Upper lobe of left lung (tissue), 6 donors: ENCODE results near the gene SRC. TPM values are rescaled to one million over a fixed set of nuclear protein-coding genes. Genes with fewer than 3 reads are reported as not detected.

Experiments
- ATAC-seq, 2 donors: fragments of 200-7000 bp; cut with Tn5 transposase; one replicate each; pipeline ENCODE4 v1.9.1; 2022; ENCODE audit warnings: mild to moderate bottlenecking in 2 of 2, moderate library complexity in 2 of 2; ENCODE audit not compliant: low FRiP score in 2 of 2
- DNase-seq, 2 donors: peaks; one replicate each; pipeline ENCODE4 v3.0.0-alpha.2; 2019 to 2020
- H3K27ac ChIP-seq, 4 donors: fragments of 200-600 bp; sonication (generic); one replicate each; pipeline ENCODE4 v1.5.1; 2016 to 2019
- H3K27me3 ChIP-seq, 4 donors: fragments of 200-600 bp; sonication (generic); one replicate each; pipeline ENCODE4 v1.5.1; 2017 to 2019
- H3K36me3 ChIP-seq, 4 donors: fragments of 200-600 bp; sonication (generic); one replicate each; pipeline ENCODE4 v1.5.1; 2016 to 2019
- H3K4me1 ChIP-seq, 4 donors: fragments of 200-600 bp; sonication (generic); one replicate each; pipeline ENCODE4 v1.5.1; 2018 to 2019
- H3K4me3 ChIP-seq, 4 donors: fragments of 200-600 bp; sonication (generic); one replicate each; pipeline ENCODE4 v1.5.1; 2017 to 2019; ENCODE audit warnings: mild to moderate bottlenecking in 2 of 4, moderate library complexity in 1 of 4
- H3K9me3 ChIP-seq, 4 donors: fragments of 200-600 bp; sonication (generic); one replicate each; pipeline ENCODE4 v1.5.1; 2018 to 2019
- CTCF ChIP-seq, 6 experiments: fragments of 450-650 bp in 4 of 6; fragments of 200-600 bp in 2 of 6; sonication (generic) in 2 of 6; IDR thresholded peaks; one replicate each; pipeline ENCODE4 v1.5.1; 2016 to 2019; ENCODE audit warnings: antibody characterized with exemption in 6 of 6
- EP300 ChIP-seq, 4 donors: sonication (generic); formaldehyde crosslinking; IDR thresholded peaks; one replicate each; pipeline ENCODE4 v1.5.1; 2017; ENCODE audit warnings: antibody characterized with exemption in 4 of 4, control low read depth in 2 of 4
- POLR2A ChIP-seq, 4 donors: fragments of 450-650 bp; IDR thresholded peaks; one replicate each; pipeline ENCODE4 v1.5.1; 2016 to 2017; ENCODE audit warnings: antibody characterized with exemption in 4 of 4, mild to moderate bottlenecking in 2 of 4
- POLR2AphosphoS5 ChIP-seq, 2 donors: sonication (generic); formaldehyde crosslinking; IDR thresholded peaks; one replicate each; pipeline ENCODE4 v1.5.1; 2017; ENCODE audit warnings: antibody characterized with exemption in 2 of 2
- WGBS, 2 donors: methylation state at CpG; one replicate each; pipeline ENCODE4 v1.1.5; 2017 to 2018; 5-methylcytosine and 5-hydroxymethylcytosine counted together
- total RNA-seq, 6 donors: library from RNA; depleted of rRNA in 4 of 6; stranded (reverse); fragments of >200 nt in 4 of 6; gene quantifications; one replicate each; pipeline versions ENCODE4 v1.1.0 to v1.2.1, GENCODE V29; 2016 to 2021
- donor health status: DM: no; HTN: no; CAD: no; lungs with moderate emphysema.
- donor health status: DM: no; HTN: yes; CAD: no; lungs with severe emphysema.

SRC gene
- total RNA-seq, 6 donors from 2014 or later = 31.1 to 115 (median 66.8) TPM

- no peak for TF ChIP-seq POLR2AphosphoS5 (IDR thresholded peaks at IDR 0.05)
- no peak for TF ChIP-seq POLR2A (IDR thresholded peaks at IDR 0.05)
- TF ChIP-seq CTCF (IDR thresholded peaks at IDR 0.05) = no peak
- TF ChIP-seq EP300 (IDR thresholded peaks at IDR 0.05) = no peak
- no peak overlapping the region for H3K27ac ChIP-seq
- 93% methylated on average over 2 of the region's 2 CpGs for WGBS, 2 donors
- H3K27me3 ChIP-seq = no peaks in the 10 kb centered on the region
- H3K4me3 ChIP-seq = no peak overlapping the region
- H3K4me1 ChIP-seq = no peaks in the 10 kb centered on the region
- DNase-seq (no peak), ATAC-seq (no peak)
- peaks cover 0 to 10% (median 4%) of the 10 kb centered on the region in 4 donors for H3K9me3 ChIP-seq
- H3K36me3 ChIP-seq = no peaks in the 10 kb centered on the region
Observed at GRCh38 chr20:37451616-37452015, 105.7 kb downstream of the SRC start.

GRCh38 chr20:37452236-37452635, 106.3 kb downstream of the SRC start:
- DNase-seq (no peak), ATAC-seq (no peak)
- no peak for TF ChIP-seq POLR2A (IDR thresholded peaks at IDR 0.05)
- TF ChIP-seq EP300 (IDR thresholded peaks at IDR 0.05) = no peak
- no peak for TF ChIP-seq CTCF (IDR thresholded peaks at IDR 0.05)
- no peak for TF ChIP-seq POLR2AphosphoS5 (IDR thresholded peaks at IDR 0.05)
- H3K36me3 ChIP-seq = no peaks in the 10 kb centered on the region
- WGBS, 2 donors = 40 to 60% methylated on average over 3 of the region's 3 CpGs
- no peaks in the 10 kb centered on the region for H3K27me3 ChIP-seq
- H3K9me3 ChIP-seq = peaks cover 0 to 10% (median 4%) of the 10 kb centered on the region in 4 donors
- no peak overlapping the region for H3K4me3 ChIP-seq
- H3K4me1 ChIP-seq = no peaks in the 10 kb centered on the region
- no peak overlapping the region for H3K27ac ChIP-seq

GRCh38 chr20:37453288-37453687, 107.3 kb downstream of the SRC start:
- no peak for TF ChIP-seq POLR2A (IDR thresholded peaks at IDR 0.05)

GRCh38 chr20:37453836-37454235, 107.9 kb downstream of the SRC start:
- H3K27ac ChIP-seq = no peak overlapping the region
- no peak for TF ChIP-seq POLR2AphosphoS5 (IDR thresholded peaks at IDR 0.05)
- TF ChIP-seq EP300 (IDR thresholded peaks at IDR 0.05) = no peak
- TF ChIP-seq POLR2A (IDR thresholded peaks at IDR 0.05) = no peak
- TF ChIP-seq CTCF (IDR thresholded peaks at IDR 0.05) = no peak
- H3K27me3 ChIP-seq = no peaks in the 10 kb centered on the region
- H3K36me3 ChIP-seq = no peaks in the 10 kb centered on the region
- WGBS, 2 donors = 88 to 89% methylated on average over 5 of the region's 5 CpGs
- no peaks in the 10 kb centered on the region for H3K4me1 ChIP-seq
- DNase-seq (no peak), ATAC-seq (no peak)
- no peak overlapping the region for H3K4me3 ChIP-seq
- peaks cover 3 to 16% (median 6%) of the 10 kb centered on the region in 4 donors for H3K9me3 ChIP-seq

More at GRCh38 chr20:37453288-37453687, 107.3 kb downstream of the SRC start:
- 59 to 69% methylated on average over 3 of the region's 3 CpGs for WGBS, 2 donors
- H3K27ac ChIP-seq = no peak overlapping the region
- H3K27me3 ChIP-seq = no peaks in the 10 kb centered on the region
- ATAC-seq = no peak
- no peaks in the 10 kb centered on the region for H3K36me3 ChIP-seq
- H3K4me1 ChIP-seq = no peaks in the 10 kb centered on the region
- no peak for DNase-seq
- no peak overlapping the region for H3K4me3 ChIP-seq
- H3K9me3 ChIP-seq = peaks cover 3 to 12% (median 5%) of the 10 kb centered on the region in 4 donors

- Histone ChIP-seq H3K9me3 (peaks cover 3 to 21% (median 6%) of the 10 kb centered on the region in 4 donors), H3K4me3 (no peak overlapping the region), H3K4me1 (no peaks in the 10 kb centered on the region), H3K27me3 (no peaks in the 10 kb centered on the region), H3K36me3 (no peaks in the 10 kb centered on the region), H3K27ac (no peak overlapping the region)
- ATAC-seq (no peak), DNase-seq (no peak)
- TF ChIP-seq POLR2AphosphoS5 (IDR thresholded peaks at IDR 0.05) = no peak
- TF ChIP-seq CTCF (IDR thresholded peaks at IDR 0.05) = no peak
- TF ChIP-seq EP300 (IDR thresholded peaks at IDR 0.05) = no peak
- no peak for TF ChIP-seq POLR2A (IDR thresholded peaks at IDR 0.05)
Observed at GRCh38 chr20:37454636-37455385, 108.9 kb downstream of the SRC start.

Other genes starting within 250 kb of the SRC start
- 100 to 1,000 TPM in 4 of 6 donors, 10 to 100 TPM in 2; 55.5 to 193 (median 143) TPM for gene RPN2, start 166.8 kb upstream of the SRC start, total RNA-seq
- gene MROH8, start 166.6 kb upstream of the SRC start, total RNA-seq = 1 to 10 TPM; 1.1 to 5.9 (median 2.2) TPM
- not detected for gene GHRH, start 84.3 kb upstream of the SRC start, total RNA-seq
- gene MANBAL, start 56.5 kb upstream of the SRC start, total RNA-seq = 10 to 100 TPM; 11.5 to 38.6 (median 29.8) TPM
- 1 to 10 TPM in 2 of 6 donors, under 1 TPM in 2, not detected in 2; 0.66 to 1.2 (median 0.95) TPM for gene NNAT, start 175.1 kb downstream of the SRC start, total RNA-seq
- 10 to 100 TPM; 53.4 to 79.6 (median 66.6) TPM for gene BLCAP, start 181.7 kb downstream of the SRC start, total RNA-seq